ENCODE results near the gene EEF1A2.

The EEF1A2 gene

GRCh38 chr20:63497946-63498935, 642 bp downstream of the EEF1A2 start:
- DNase-seq = no peak

GRCh38 chr20:63497138-63497945, 1.5 kb downstream of the EEF1A2 start:
- no peak for DNase-seq

GRCh38 chr20:63496596-63497120, 2.2 kb downstream of the EEF1A2 start:
- no peak for DNase-seq

GRCh38 chr20:63495741-63496595, 2.9 kb downstream of the EEF1A2 start:
- DNase-seq = peak; percentile 19

- no peak for DNase-seq
Observed at GRCh38 chr20:63495167-63495720, 3.6 kb downstream of the EEF1A2 start.

GRCh38 chr20:63494420-63495166, 4.3 kb downstream of the EEF1A2 start:
- no peak for DNase-seq

- no peak for DNase-seq
Observed at GRCh38 chr20:63494084-63494419, 4.8 kb downstream of the EEF1A2 start.

- no peak for DNase-seq
Observed at GRCh38 chr20:63493563-63494020, 5.3 kb downstream of the EEF1A2 start.

GRCh38 chr20:63492982-63493381, 5.9 kb downstream of the EEF1A2 start:
- DNase-seq = no peak

- DNase-seq = no peak
Observed at GRCh38 chr20:63492518-63492917, 6.4 kb downstream of the EEF1A2 start.

- no peak for DNase-seq
Observed at GRCh38 chr20:63491635-63492230, 7.2 kb downstream of the EEF1A2 start.

- DNase-seq = no peak
Observed at GRCh38 chr20:63491078-63491477, 7.8 kb downstream of the EEF1A2 start.

- DNase-seq = no peak
Observed at GRCh38 chr20:63490416-63490815, 8.5 kb downstream of the EEF1A2 start.

GRCh38 chr20:63488315-63489251, 10.3 kb downstream of the EEF1A2 start:
- no peak for DNase-seq

GRCh38 chr20:63487781-63488241, 11.1 kb downstream of the EEF1A2 start:
- DNase-seq = no peak

GRCh38 chr20:63487116-63487764, 11.6 kb downstream of the EEF1A2 start:
- DNase-seq = no peak

- DNase-seq = no peak
Observed at GRCh38 chr20:63486300-63486855, 12.5 kb downstream of the EEF1A2 start.

GRCh38 chr20:63484651-63485403, 14.1 kb downstream of the EEF1A2 start:
- DNase-seq = no peak
